NT2/D1 (cell line): ENCODE results near the gene ARHGEF19.
A peak's percentile ranks its signal among the peaks of the same experiment; 100 is the strongest.
"Not testable (repeated sequence)": the region's sequence is repeated elsewhere in the genome, so short reads cannot be mapped to it uniquely, and the experiment has no call there.

Experiments used
- DNase-seq: peaks from one replicate; pipeline ENCODE4 v3.0.0-alpha.2; 2011; ENCODE audit warnings: low read depth, low spot score
- H3K27me3 ChIP-seq: 2 replicates; pipeline ENCODE4 v1.6.0; 2011; ENCODE audit warnings: mild to moderate bottlenecking; ENCODE audit not compliant: insufficient read length, insufficient read depth
- H3K36me3 ChIP-seq: 2 replicates; pipeline ENCODE4 v1.6.1; 2011; ENCODE audit warnings: mild to moderate bottlenecking, low read length, mixed read lengths; ENCODE audit not compliant: insufficient read depth, insufficient read length
- H3K4me1 ChIP-seq: 2 replicates; pipeline ENCODE4 v1.5.1; 2011; ENCODE audit not compliant: insufficient read depth, insufficient read length
- H3K4me3 ChIP-seq: 2 replicates; pipeline ENCODE4 v1.5.1; 2011; ENCODE audit warnings: low read depth; ENCODE audit not compliant: insufficient read length
- H3K9ac ChIP-seq: 2 replicates; pipeline ENCODE4 v1.6.0; 2011; ENCODE audit warnings: low read depth; ENCODE audit not compliant: insufficient read length
- H3K9me3 ChIP-seq: 2 replicates; pipeline ENCODE4 v1.5.1; 2011; ENCODE audit warnings: mild to moderate bottlenecking, low read length; ENCODE audit not compliant: insufficient read depth
- SUZ12 ChIP-seq: IDR thresholded peaks from 2 replicates; pipeline ENCODE4 v1.6.1; 2011; ENCODE audit not compliant: insufficient read length, insufficient read depth; ENCODE audit errors: extremely low read depth
- YY1 ChIP-seq: IDR thresholded peaks from 2 replicates; pipeline ENCODE4 v1.6.1; 2011; ENCODE audit not compliant: insufficient read length, insufficient read depth
- ZNF274 ChIP-seq: IDR thresholded peaks from 2 replicates; pipeline ENCODE4 v1.6.1; 2011; ENCODE audit warnings: mild to moderate bottlenecking, low read depth, low read length

ARHGEF19 gene

DNA sequence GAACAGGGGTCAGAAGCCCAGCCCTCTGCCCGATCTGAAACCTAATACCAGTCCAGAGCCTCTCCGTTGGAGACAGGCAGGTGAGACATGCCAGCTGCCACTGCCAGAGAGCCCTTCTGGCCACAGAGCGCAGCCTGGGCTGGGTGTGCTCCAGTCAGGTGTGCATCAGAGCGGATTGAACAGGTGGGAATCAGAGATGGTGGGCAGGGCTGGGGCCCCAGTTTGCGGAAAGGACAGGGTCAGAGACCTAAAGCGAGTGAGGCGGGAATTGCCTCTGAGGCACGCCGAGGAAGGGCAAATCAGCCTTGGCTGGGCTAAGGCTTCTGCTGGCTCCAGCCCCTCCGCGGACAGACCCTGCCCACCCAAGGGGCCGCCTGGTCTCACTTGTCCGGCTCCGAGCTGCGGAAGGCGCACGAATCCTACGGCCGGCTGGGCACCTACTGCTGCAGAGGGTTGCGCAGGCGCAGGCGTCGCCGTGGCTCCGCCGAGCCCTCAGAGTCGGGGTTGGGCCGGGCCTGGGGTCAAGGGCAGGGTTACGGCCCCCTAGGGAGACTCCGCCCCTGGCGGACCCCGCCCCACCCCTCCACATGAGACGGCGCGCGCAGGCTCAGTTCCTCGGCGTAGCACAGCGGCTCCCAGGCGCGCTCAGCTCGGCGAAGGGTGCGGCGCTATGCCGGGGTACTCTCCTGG is 14.2 kb upstream of the ARHGEF19 start:
- Histone ChIP-seq H3K36me3 (no peaks in the 10 kb centered on the region), H3K9ac (peak overlapping the region; percentile 70), H3K4me3 (peak overlapping the region; percentile 37), H3K4me1 (peaks cover 4% of the 10 kb centered on the region), H3K9me3 (no peaks in the 10 kb centered on the region), H3K27me3 (peaks cover 67% of the 10 kb centered on the region)
- peak; percentile 61 for DNase-seq
- no peak for TF ChIP-seq ZNF274
- TF ChIP-seq YY1 = no peak
- TF ChIP-seq SUZ12 = no peak

DNA sequence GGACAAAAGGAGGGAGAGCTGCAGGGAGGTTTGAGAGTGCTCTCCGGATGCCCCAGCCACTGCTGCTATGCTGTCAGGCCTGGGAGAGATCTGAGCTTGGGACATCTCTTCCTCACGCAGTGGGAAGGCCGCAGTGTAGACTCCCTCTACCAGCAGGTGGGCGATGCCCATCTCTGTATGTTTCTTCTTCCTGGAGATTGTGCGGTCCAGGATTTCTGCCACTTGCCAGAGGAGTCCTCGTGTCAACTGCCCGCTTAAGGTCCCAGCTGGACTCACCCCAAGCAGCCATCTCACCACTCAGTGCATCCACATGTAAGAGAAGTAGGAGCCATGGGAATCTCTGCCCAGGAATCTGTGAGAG is 13.7 kb upstream of the ARHGEF19 start:
- H3K9me3 ChIP-seq = no peaks in the 10 kb centered on the region
- TF ChIP-seq SUZ12 = no peak
- no peak for TF ChIP-seq ZNF274
- TF ChIP-seq YY1 = no peak
- H3K9ac ChIP-seq = peak overlapping the region; percentile 66
- peaks cover 67% of the 10 kb centered on the region for H3K27me3 ChIP-seq
- no peaks in the 10 kb centered on the region for H3K36me3 ChIP-seq
- H3K4me1 ChIP-seq = peaks cover 2% of the 10 kb centered on the region
- DNase-seq = no peak
- peak overlapping the region; percentile 37 for H3K4me3 ChIP-seq

DNA sequence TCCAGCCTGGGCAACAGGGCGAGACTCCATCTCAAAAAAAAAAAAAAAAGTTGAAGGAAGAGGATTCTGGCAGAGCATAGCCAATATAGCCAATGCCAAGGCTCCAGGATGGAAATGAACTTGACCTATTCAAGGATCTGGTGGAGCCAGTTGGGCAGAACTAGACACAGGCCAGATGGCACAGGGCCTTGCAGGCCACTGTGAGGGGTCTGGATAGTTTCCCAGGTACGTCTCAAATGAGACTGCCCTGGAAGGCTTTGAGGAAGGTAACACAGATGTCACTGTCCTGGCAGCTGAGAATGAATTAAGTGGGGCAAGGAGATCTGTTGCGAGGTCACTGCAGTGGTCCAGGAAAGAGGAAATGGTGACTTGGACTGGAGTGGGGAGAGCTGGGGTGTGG is 12.0 kb upstream of the ARHGEF19 start:
- Histone ChIP-seq H3K27me3 (peaks cover 61% of the 10 kb centered on the region), H3K4me1 (peaks cover 2% of the 10 kb centered on the region), H3K9ac (no peak overlapping the region), H3K4me3 (no peak overlapping the region), H3K9me3 (no peaks in the 10 kb centered on the region), H3K36me3 (no peaks in the 10 kb centered on the region)
- TF ChIP-seq ZNF274 = no peak
- TF ChIP-seq YY1 = no peak
- no peak for TF ChIP-seq SUZ12
- DNase-seq = no peak

DNA sequence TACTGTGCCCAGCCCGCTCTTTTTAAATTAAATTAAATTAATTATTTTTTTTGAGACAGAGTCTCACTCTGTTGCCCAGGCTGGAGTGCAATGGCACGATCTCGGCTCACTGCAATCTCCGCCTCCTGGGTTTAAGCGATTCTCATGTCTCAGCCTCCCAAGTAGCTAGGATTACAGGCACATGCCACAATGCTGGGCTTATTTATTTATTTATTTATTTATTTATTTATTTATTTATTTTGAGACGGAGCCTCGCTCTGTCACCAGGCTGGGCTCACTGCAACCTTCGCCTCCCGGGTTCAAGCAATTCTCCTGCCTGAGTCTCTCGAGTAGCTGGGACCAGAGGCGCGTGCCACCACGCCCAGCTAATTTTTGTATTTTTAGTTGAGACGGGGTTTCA is 10.3 kb upstream of the ARHGEF19 start:
- H3K27me3 ChIP-seq = peaks cover 59% of the 10 kb centered on the region
- not testable (repeated sequence) for H3K4me3 ChIP-seq, DNase-seq, H3K36me3 ChIP-seq, H3K4me1 ChIP-seq, H3K9ac ChIP-seq, H3K9me3 ChIP-seq

DNA sequence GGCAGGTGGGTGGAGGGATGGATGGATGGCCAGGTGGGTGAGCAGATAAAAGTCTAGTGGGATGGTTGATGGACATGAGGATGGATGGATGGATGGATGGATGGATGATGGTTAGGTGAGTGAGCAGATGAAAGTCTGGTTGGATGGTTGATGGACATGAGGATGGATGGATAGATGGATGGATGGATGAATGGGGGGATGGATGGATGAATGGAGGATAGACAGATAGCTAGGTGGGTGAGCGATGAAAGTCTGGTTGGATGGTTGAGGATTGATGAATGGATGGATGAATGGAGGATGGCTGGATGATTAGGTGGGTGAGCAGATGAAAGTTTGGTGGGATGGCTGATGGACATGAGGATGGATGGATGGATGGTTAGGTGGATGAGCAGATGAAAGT is 9.0 kb upstream of the ARHGEF19 start:
- H3K27me3 ChIP-seq = peaks cover 54% of the 10 kb centered on the region
- H3K4me3 ChIP-seq = no peak overlapping the region
- H3K9ac ChIP-seq = no peak overlapping the region
- H3K9me3 ChIP-seq = no peaks in the 10 kb centered on the region
- no peak for TF ChIP-seq YY1
- TF ChIP-seq SUZ12 = no peak
- no peak for TF ChIP-seq ZNF274
- H3K4me1 ChIP-seq = peaks cover 2% of the 10 kb centered on the region
- DNase-seq = no peak
- H3K36me3 ChIP-seq = no peaks in the 10 kb centered on the region

DNA sequence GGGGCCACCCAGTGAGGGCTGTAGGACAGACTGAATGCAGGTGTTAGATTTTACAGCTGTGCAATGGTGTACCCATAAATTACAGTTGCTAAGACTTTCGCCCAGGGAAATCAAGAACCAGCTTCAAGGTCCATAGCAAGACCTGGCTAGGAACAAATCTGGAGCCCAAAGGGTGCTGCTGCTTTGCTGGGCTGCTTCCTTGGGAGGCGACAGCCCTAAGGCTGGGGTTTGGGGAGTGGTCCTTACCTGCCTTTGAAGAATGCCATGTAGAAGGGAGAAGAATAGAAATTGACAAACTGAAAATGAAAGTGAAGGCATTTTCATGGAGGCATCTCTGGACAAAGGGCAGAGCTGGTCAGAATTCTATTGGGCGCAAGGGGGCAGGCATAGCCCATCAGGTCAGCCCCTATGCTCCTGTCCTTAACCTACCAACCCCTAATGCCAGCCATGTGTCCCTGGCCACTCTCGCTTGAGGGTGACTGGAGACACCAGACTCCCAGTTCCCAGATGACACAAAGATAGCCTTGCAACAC is 7.6 kb upstream of the ARHGEF19 start:
- peaks cover 43% of the 10 kb centered on the region for H3K27me3 ChIP-seq
- no peak overlapping the region for H3K9ac ChIP-seq

DNA sequence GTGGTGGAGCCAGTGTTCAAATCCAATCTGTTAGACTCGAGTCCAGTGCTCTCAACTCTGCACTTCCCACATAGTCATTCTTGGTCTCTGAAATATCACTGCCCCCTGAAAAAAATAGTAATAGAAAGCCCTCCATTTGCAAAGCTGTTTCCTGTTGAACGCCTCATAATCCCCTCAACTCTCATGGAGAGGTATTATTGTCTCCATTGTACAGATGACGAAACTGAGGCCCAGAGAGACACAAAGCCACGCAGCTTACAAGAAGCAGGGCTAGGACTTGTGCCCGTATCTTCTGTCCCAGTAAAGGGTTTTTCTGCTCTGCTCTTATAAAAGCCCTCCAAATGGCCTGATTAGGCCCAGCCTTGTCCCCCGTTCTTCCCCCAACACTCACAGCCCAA is 6.2 kb upstream of the ARHGEF19 start:
- H3K4me1 ChIP-seq = peaks cover 2% of the 10 kb centered on the region
- TF ChIP-seq ZNF274 (no peak), YY1 (no peak), SUZ12 (no peak)
- no peaks in the 10 kb centered on the region for H3K36me3 ChIP-seq
- H3K4me3 ChIP-seq = no peak overlapping the region
- H3K9ac ChIP-seq = no peak overlapping the region
- DNase-seq = no peak
- peaks cover 32% of the 10 kb centered on the region for H3K27me3 ChIP-seq
- no peaks in the 10 kb centered on the region for H3K9me3 ChIP-seq

More for the DNA sequence above, 7.6 kb upstream of the ARHGEF19 start:
- Histone ChIP-seq H3K4me1 (peaks cover 2% of the 10 kb centered on the region), H3K36me3 (no peaks in the 10 kb centered on the region), H3K4me3 (no peak overlapping the region), H3K9me3 (no peaks in the 10 kb centered on the region)
- no peak for DNase-seq
- no peak for TF ChIP-seq SUZ12
- no peak for TF ChIP-seq YY1
- no peak for TF ChIP-seq ZNF274
